ENCODE measurements around the gene SIL1. TPM values are rescaled to one million over a fixed set of nuclear protein-coding genes. Genes with fewer than 3 reads are reported as not detected.
"Not testable (repeated sequence)": the region's sequence is repeated elsewhere in the genome, so short reads cannot be mapped to it uniquely, and the experiment has no call there.

The SIL1 gene
- 10 to 100 TPM; 30.4 to 45.3 (median 34.4) TPM for polyA plus RNA-seq (ENCODE audit: insufficient read depth in 1 of 5, insufficient read length in 5 of 5, low replicate concordance in 1 of 5)
- long read RNA-seq, donor 1, transcript SIL1-202 (10 exons, 1,923 nt) = major isoform, 10 of 1,273 reads
- long read RNA-seq, donor 1, partial matches to known transcripts = 1,210 of 1,273 reads
- long read RNA-seq, donor 1, other reads (novel, unspliced or antisense) = 53 of 1,273 reads
- long read RNA-seq, donor 2, transcript SIL1-202 (10 exons, 1,923 nt) = major isoform, 6 of 16 reads
- long read RNA-seq, donor 2, partial matches to known transcripts = 10 of 16 reads
- long read RNA-seq, donor 2, other reads (novel, unspliced or antisense) = 0 of 16 reads
- long read RNA-seq, donor 3, transcript SIL1-202 (10 exons, 1,923 nt) = major isoform, 8 of 682 reads
- long read RNA-seq, donor 3, partial matches to known transcripts = 649 of 682 reads
- long read RNA-seq, donor 3, other reads (novel, unspliced or antisense) = 25 of 682 reads
- long read RNA-seq, donor 4, transcript SIL1-202 (10 exons, 1,923 nt) = major isoform, 5 of 5 reads
- long read RNA-seq, donor 4, partial matches to known transcripts = 0 of 5 reads
- long read RNA-seq, donor 4, other reads (novel, unspliced or antisense) = 0 of 5 reads
- long read RNA-seq, donor 5, transcript SIL1-202 (10 exons, 1,923 nt) = major isoform, 12 of 1,859 reads
- long read RNA-seq, donor 5, partial matches to known transcripts = 1,567 of 1,859 reads
- long read RNA-seq, donor 5, other reads (novel, unspliced or antisense) = 280 of 1,859 reads
- long read RNA-seq, donor 6, transcript SIL1-202 (10 exons, 1,923 nt) = major isoform, 8 of 310 reads
- long read RNA-seq, donor 6, partial matches to known transcripts = 302 of 310 reads
- long read RNA-seq, donor 6, other reads (novel, unspliced or antisense) = 0 of 310 reads
- long read RNA-seq, donor 7, partial matches to known transcripts = 455 of 510 reads
- long read RNA-seq, donor 7, other reads (novel, unspliced or antisense) = 52 of 510 reads
- long read RNA-seq, donor 8, partial matches to known transcripts = 203 of 308 reads
- long read RNA-seq, donor 8, other reads (novel, unspliced or antisense) = 101 of 308 reads

GRCh38 chr5:139197710-139198669 is at the start of gene SIL1:
SIL1 (minus strand) TSS chr5:139198368; CDS start chr5:139127843, 70,525 bp downstream.
- peak; percentile 95 to 97 for DNase-seq

GRCh38 chr5:139246394-139246793 is 48.2 kb upstream of the SIL1 start:
- no peak for DNase-seq

GRCh38 chr5:139245637-139246339 is 47.6 kb upstream of the SIL1 start:
- DNase-seq = no peak

- no peak for DNase-seq
Observed at GRCh38 chr5:139243425-139243970, 45.3 kb upstream of the SIL1 start.

- DNase-seq = no peak
Observed at GRCh38 chr5:139241139-139241538, 43.0 kb upstream of the SIL1 start.

- DNase-seq = no peak
Observed at GRCh38 chr5:139236479-139236878, 38.3 kb upstream of the SIL1 start.

GRCh38 chr5:139232147-139232724 is 34.1 kb upstream of the SIL1 start:
- DNase-seq = no peak

GRCh38 chr5:139228201-139228803 is 30.1 kb upstream of the SIL1 start:
- DNase-seq = no peak

- no peak for DNase-seq
Observed at GRCh38 chr5:139226131-139226530, 28.0 kb upstream of the SIL1 start.

GRCh38 chr5:139223481-139223880 is 25.3 kb upstream of the SIL1 start:
- DNase-seq = no peak

GRCh38 chr5:139222346-139222745 is 24.2 kb upstream of the SIL1 start:
- DNase-seq = no peak

- DNase-seq = not testable (repeated sequence)
Observed at GRCh38 chr5:139218038-139218437, 19.9 kb upstream of the SIL1 start.

GRCh38 chr5:139215107-139215975 is 17.2 kb upstream of the SIL1 start:
- no peak for DNase-seq

- no peak for DNase-seq
Observed at GRCh38 chr5:139214646-139215045, 16.5 kb upstream of the SIL1 start.

- DNase-seq = no peak
Observed at GRCh38 chr5:139212906-139213305, 14.7 kb upstream of the SIL1 start.

GRCh38 chr5:139212486-139212885 is 14.3 kb upstream of the SIL1 start:
- DNase-seq = no peak

GRCh38 chr5:139210585-139210984 is 12.4 kb upstream of the SIL1 start:
- no peak for DNase-seq

- no peak for DNase-seq
Observed at GRCh38 chr5:139207297-139208000, 9.3 kb upstream of the SIL1 start.
